Activated T-cell treated with anti-CD3 and anti-CD28 coated beads, Interleukin-2, amount 50 U/mL, for 72 hours (primary cell): ENCODE measurements around the gene C1QL1. TPM values are rescaled to one million over a fixed set of nuclear protein-coding genes. Genes with fewer than 3 reads are reported as not detected.
A peak's percentile ranks its signal among the peaks of the same experiment; 100 is the strongest.

ENCODE experiments used
- ATAC-seq, 2 donors: fragments of 150-1000 bp; cut with Tn5 transposase; replicated peaks in 1 of 2; 2 replicates each; pipeline ENCODE4 v1.10.0; 2021; ENCODE audit warnings: moderate library complexity in 2 of 2, mild to moderate bottlenecking in 1 of 2
- DNase-seq, 2 donors: peaks; one replicate each; pipeline ENCODE4 v3.0.0; 2021 to 2022; ENCODE audit warnings: mixed read lengths in 1 of 2
- H3K27ac Mint-ChIP-seq: one replicate; pipeline ENCODE4 v1.8.0; 2022; ENCODE audit warnings: mild to moderate bottlenecking, moderate library complexity, mixed read lengths
- H3K27me3 Mint-ChIP-seq: one replicate; pipeline ENCODE4 v1.8.0; 2022; ENCODE audit warnings: low read depth, mixed read lengths
- H3K36me3 Mint-ChIP-seq, 2 donors: one replicate each; pipeline ENCODE4 v1.8.0; 2022; ENCODE audit warnings: mixed read lengths in 2 of 2, mild to moderate bottlenecking in 1 of 2; ENCODE audit not compliant: insufficient read depth in 2 of 2
- H3K4me1 Mint-ChIP-seq: one replicate; pipeline ENCODE4 v1.8.0; 2022; ENCODE audit warnings: low read depth, mixed read lengths
- H3K4me3 Mint-ChIP-seq, 2 donors: one replicate each; pipeline ENCODE4 v1.8.0; 2022; ENCODE audit warnings: mild to moderate bottlenecking in 2 of 2, mixed read lengths in 2 of 2, moderate library complexity in 2 of 2
- H3K9me3 Mint-ChIP-seq, 2 donors: one replicate each; pipeline ENCODE4 v1.8.0; 2022; ENCODE audit warnings: mixed read lengths in 2 of 2
- total RNA-seq, 2 donors: library from RNA; stranded (reverse); gene quantifications; one replicate each; pipeline ENCODE4 v1.2.3, GENCODE V29; 2022

Gene C1QL1
- total RNA-seq, 2 donors from 2014 or later: 0.94 to 2.0 TPM

GRCh38 chr17:44942456-44942855, 25.6 kb downstream of the C1QL1 start:
- peaks cover 35% of the 10 kb centered on the region for H3K4me1 Mint-ChIP-seq
- H3K36me3 Mint-ChIP-seq: peaks cover 7 to 38% of the 10 kb centered on the region in 2 donors
- H3K9me3 Mint-ChIP-seq: peaks cover 0 to 1% of the 10 kb centered on the region in 2 donors
- H3K27ac Mint-ChIP-seq: no peak overlapping the region
- no peak overlapping the region for H3K4me3 Mint-ChIP-seq
- ATAC-seq (no peak), DNase-seq (no peak)
- H3K27me3 Mint-ChIP-seq: no peaks in the 10 kb centered on the region

DNA sequence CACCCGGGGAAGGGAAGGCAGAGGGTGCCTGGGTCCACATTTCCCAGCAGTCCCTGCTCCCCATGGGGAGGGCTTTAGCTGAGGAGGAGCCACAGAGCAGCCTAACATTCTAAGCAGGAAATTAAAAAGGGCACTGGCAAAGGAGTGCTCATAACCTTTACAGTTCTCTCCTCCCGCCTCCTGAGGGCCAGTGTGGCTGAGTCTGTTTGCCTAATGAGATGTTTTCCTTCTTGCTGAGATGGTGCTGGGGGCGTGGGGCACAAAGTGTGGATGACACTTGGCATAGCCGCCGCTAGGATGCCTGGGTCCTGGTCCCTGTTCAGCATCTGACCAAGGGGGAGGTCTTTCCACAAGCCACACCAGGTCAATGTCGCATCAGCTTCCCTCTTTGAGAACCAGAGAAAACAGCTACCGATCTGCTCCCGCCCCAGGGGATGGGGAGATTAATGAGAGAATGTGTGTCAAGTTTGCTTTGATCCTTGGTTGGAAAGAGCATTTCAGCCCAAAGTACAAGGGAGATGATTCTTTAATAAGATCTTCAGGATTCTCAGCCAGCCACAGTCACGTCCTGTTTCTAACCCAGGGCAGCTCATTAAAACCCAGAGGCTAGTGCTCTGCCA, 26.3 kb downstream of the C1QL1 start:
- Mint-ChIP-seq H3K27ac (no peak overlapping the region), H3K27me3 (no peaks in the 10 kb centered on the region), H3K4me1 (peaks cover 34% of the 10 kb centered on the region), H3K4me3 (no peak overlapping the region), H3K36me3 (peaks cover 7 to 38% of the 10 kb centered on the region in 2 donors), H3K9me3 (peaks cover 0 to 1% of the 10 kb centered on the region in 2 donors)
- DNase-seq (no peak), ATAC-seq (no peak)

DNA sequence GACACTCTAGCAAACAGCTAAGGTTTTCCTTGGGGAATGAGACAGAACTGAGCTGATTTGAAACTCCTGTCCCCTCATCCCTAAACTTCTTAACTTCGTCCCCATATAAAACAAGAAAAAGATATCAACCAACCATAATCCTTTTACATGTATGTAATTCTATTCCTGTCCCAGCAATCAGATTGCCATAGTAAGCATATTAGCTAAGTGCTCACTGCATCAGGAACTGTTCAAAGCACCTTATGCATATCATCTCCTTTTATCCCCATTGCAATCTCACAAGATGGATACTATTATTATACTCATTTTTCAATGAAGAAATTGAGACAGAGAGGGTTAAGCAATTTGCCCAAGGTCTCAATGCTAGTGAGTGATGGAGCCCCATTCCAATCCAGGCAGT, 27.3 kb downstream of the C1QL1 start:
- no peaks in the 10 kb centered on the region for H3K27me3 Mint-ChIP-seq
- peaks cover 0 to 1% of the 10 kb centered on the region in 2 donors for H3K9me3 Mint-ChIP-seq
- peaks cover 23% of the 10 kb centered on the region for H3K4me1 Mint-ChIP-seq
- no peak overlapping the region for H3K4me3 Mint-ChIP-seq
- H3K27ac Mint-ChIP-seq: no peak overlapping the region
- H3K36me3 Mint-ChIP-seq: peaks cover 2 to 31% of the 10 kb centered on the region in 2 donors
- no peak for DNase-seq
- ATAC-seq: no peak

GRCh38 chr17:44940317-44940716, 27.8 kb downstream of the C1QL1 start:
- ATAC-seq: no peak
- DNase-seq: no peak
- Mint-ChIP-seq H3K4me3 (no peak overlapping the region), H3K9me3 (peaks cover 0 to 1% of the 10 kb centered on the region in 2 donors), H3K4me1 (peaks cover 20% of the 10 kb centered on the region), H3K27ac (no peak overlapping the region), H3K36me3 (peaks cover 2 to 35% of the 10 kb centered on the region in 2 donors), H3K27me3 (no peaks in the 10 kb centered on the region)

GRCh38 chr17:44935116-44935515, 33.0 kb downstream of the C1QL1 start:
- Mint-ChIP-seq H3K9me3 (peaks cover 0 to 1% of the 10 kb centered on the region in 2 donors), H3K27me3 (no peaks in the 10 kb centered on the region), H3K4me3 (no peak overlapping the region), H3K4me1 (no peaks in the 10 kb centered on the region), H3K27ac (no peak overlapping the region), H3K36me3 (peaks cover 2 to 30% of the 10 kb centered on the region in 2 donors)
- no peak for DNase-seq
- no peak for ATAC-seq

GRCh38 chr17:44934745-44935105, 33.4 kb downstream of the C1QL1 start:
- H3K4me3 Mint-ChIP-seq: no peak overlapping the region
- ATAC-seq: no peak

GRCh38 chr17:44933824-44934744, 34.0 kb downstream of the C1QL1 start:
- no peaks in the 10 kb centered on the region for H3K27me3 Mint-ChIP-seq
- no peak overlapping the region for H3K4me3 Mint-ChIP-seq
- ATAC-seq: no peak
- peaks cover 2 to 26% of the 10 kb centered on the region in 2 donors for H3K36me3 Mint-ChIP-seq
- DNase-seq: no peak
- H3K27ac Mint-ChIP-seq: no peak overlapping the region
- H3K9me3 Mint-ChIP-seq: no peaks in the 10 kb centered on the region
- no peaks in the 10 kb centered on the region for H3K4me1 Mint-ChIP-seq

More at GRCh38 chr17:44934745-44935105, 33.4 kb downstream of the C1QL1 start:
- Mint-ChIP-seq H3K36me3 (peaks cover 4 to 28% of the 10 kb centered on the region in 2 donors), H3K9me3 (peaks cover 0 to 1% of the 10 kb centered on the region in 2 donors), H3K27me3 (no peaks in the 10 kb centered on the region), H3K4me1 (no peaks in the 10 kb centered on the region), H3K27ac (no peak overlapping the region)
- DNase-seq: no peak

GRCh38 chr17:44932787-44933097, 35.4 kb downstream of the C1QL1 start:
- no peak overlapping the region for H3K4me3 Mint-ChIP-seq
- H3K27ac Mint-ChIP-seq: no peak overlapping the region
- H3K27me3 Mint-ChIP-seq: no peaks in the 10 kb centered on the region
- no peaks in the 10 kb centered on the region for H3K4me1 Mint-ChIP-seq
- peaks cover 2 to 23% of the 10 kb centered on the region in 2 donors for H3K36me3 Mint-ChIP-seq
- H3K9me3 Mint-ChIP-seq: no peaks in the 10 kb centered on the region
- no peak for DNase-seq
- no peak for ATAC-seq

DNA sequence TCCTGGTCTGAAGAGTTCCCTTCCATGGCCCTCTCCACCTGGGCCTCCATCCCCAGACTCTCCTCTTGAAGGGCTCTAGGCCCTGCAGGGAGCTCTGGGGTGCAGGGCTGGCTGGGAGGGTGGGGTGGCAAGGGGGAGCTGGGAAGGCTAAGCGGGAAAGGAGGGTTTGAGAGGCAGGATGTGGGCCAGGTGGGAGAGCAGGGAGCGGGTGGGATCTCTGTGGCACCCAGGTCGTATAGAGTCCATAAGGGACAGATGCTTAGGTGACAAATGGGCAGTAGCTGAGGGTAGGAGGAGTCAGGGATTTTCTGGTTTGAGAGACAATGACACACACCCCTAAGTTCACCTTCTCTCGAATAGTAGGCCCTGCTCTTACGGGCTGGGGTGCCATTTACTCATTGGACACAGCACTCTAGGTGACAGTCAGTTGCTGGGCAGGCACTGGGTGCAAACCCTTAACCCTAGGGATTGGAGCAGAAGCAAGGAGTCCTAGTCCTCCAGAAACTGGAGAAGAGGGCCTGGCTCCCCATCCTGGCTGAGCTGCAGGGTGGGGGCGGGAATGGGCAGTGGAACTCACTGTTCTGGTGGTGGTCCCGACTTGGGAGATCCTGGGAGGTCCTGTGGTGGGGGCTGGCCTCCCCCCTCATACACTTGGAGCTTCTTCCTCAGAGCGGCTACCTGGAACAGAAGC, 35.9 kb downstream of the C1QL1 start:
- ATAC-seq (no peak), DNase-seq (no peak)
- Mint-ChIP-seq H3K27me3 (no peaks in the 10 kb centered on the region), H3K4me3 (no peak overlapping the region), H3K9me3 (no peaks in the 10 kb centered on the region), H3K27ac (no peak overlapping the region), H3K4me1 (no peaks in the 10 kb centered on the region), H3K36me3 (peaks cover 2 to 21% of the 10 kb centered on the region in 2 donors)

GRCh38 chr17:44931376-44931775, 36.7 kb downstream of the C1QL1 start:
- peaks cover 2 to 21% of the 10 kb centered on the region in 2 donors for H3K36me3 Mint-ChIP-seq
- no peaks in the 10 kb centered on the region for H3K4me1 Mint-ChIP-seq
- H3K4me3 Mint-ChIP-seq: no peak overlapping the region
- DNase-seq (no peak), ATAC-seq (no peak)
- no peak overlapping the region for H3K27ac Mint-ChIP-seq
- H3K27me3 Mint-ChIP-seq: no peaks in the 10 kb centered on the region
- H3K9me3 Mint-ChIP-seq: no peaks in the 10 kb centered on the region

DNA sequence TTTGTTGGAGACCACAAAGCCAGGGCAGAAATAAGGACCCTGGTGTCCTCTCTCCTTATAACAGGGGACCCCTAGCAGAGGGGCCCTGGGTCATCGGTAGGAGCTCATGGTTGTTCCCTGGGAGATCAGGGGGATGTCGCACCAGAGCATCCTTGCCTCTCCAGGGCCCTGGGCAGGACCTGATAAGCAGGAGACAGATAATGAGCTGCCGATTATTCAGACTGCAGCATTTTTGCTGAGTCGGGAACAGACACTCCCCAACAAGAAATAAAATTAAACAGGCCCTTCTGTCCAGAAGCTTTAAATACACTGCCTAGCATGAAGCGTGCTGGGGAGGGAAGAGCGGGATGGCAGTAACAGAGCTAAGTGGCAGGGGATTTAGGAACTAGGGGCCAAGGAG, 37.4 kb downstream of the C1QL1 start:
- Mint-ChIP-seq H3K36me3 (peaks cover 2 to 20% of the 10 kb centered on the region in 2 donors), H3K9me3 (no peaks in the 10 kb centered on the region)
- DNase-seq: no peak

DNA sequence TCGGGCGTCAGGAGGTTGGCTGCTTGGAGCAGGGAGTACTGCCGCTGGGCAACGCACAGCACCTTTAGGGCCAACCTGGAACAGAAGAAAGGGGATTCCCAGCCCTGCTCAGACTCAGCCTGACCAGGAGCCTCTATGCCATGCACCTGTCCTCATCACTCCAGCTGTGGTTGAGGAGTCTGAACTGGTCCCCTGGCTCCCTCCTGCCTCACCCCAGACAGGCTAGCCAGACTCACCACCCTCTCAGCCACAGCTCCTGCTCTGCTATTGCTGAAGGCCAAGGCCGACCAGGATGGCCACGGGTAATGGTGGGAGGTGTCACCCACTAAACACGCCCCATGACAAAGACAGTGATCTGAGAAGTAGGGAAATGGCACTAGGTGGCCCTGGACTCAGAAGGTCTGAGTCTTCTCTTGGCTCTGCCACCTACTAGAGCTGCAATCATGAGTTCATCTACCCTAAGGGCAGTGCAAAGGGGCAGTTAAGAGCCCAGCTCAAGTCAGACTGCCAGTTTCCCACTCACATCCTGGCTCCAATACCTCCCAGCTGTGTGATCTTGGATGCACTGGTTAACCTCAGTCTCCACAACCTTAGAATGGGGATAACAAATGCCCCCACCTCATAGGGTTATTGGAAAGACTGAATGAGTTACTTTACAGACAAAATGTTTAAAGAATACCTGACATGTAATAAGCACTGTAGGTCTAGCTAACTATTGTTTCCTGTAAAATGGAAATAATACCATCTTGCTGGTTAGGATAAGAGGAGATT, 39.0 kb downstream of the C1QL1 start:
- Mint-ChIP-seq H3K9me3 (no peaks in the 10 kb centered on the region), H3K27ac (no peak overlapping the region), H3K27me3 (no peaks in the 10 kb centered on the region), H3K36me3 (peaks cover 2 to 13% of the 10 kb centered on the region in 2 donors), H3K4me1 (no peaks in the 10 kb centered on the region), H3K4me3 (no peak overlapping the region)
- DNase-seq (no peak), ATAC-seq (peak in 1 of 2 donors; percentile 19)

More for the DNA sequence above, 37.4 kb downstream of the C1QL1 start:
- H3K4me1 Mint-ChIP-seq: no peaks in the 10 kb centered on the region
- H3K27me3 Mint-ChIP-seq: no peaks in the 10 kb centered on the region
- ATAC-seq: no peak
- no peak overlapping the region for H3K27ac Mint-ChIP-seq
- H3K4me3 Mint-ChIP-seq: no peak overlapping the region
